GM19351 (cell line): ENCODE results near the gene ZNF581.

Experiments used
- ATAC-seq: cut with Tn5 transposase; IDR thresholded peaks from one replicate; pipeline ENCODE4 v1.9.1; 2021; ENCODE audit warnings: mild to moderate bottlenecking, moderate library complexity; ENCODE audit not compliant: unreplicated experiment

ZNF581 gene

DNA sequence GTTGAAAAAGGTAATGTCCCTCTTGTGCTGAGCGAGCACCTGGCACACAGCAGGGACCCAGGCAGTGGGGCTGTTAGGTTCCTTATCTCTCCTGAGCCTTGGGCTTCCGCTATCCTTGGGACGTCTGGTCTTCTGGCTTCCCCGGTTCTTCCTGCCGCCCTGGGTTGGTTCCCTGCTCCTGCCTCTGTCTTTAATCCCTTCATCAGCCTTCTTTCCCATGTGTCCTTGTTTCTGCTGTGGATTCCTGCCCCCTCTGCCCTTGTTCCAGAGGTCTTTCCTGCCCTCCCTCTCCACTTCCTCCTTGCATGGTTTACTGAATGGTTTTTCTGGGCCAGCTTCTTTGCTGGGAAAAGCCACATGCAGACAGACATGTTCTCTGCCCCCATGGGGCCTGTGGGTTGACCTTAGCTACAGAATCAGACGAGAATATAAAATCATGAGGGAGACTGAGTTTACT lies 34.2 kb downstream of the ZNF581 start:
- ATAC-seq: no peak

DNA sequence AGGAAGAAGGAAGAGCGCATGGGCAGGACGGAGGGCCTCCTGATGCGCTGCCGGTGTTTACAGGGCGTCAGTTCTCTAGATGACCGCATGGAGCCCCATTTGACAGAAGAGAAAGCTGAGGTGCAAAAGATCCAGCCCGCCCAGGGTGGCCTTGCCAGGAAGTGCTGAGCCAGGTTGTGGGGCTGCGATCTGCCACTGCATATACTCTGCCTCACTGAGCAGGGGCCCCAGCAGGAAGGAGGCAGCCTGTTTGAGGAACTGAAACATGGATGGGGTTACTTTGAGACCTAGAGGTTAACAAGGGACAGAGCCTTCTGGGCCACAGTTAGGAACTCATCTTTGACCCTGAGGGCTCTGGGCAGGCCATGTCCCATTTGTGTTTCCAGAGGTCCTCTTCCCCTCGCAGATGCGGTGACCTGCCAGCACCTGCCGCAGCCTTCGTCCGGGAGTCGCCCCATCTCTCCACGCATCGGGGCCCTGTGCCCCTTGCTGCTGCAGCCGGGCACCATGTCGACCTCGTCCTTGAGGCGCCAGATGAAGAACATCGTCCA lies 34.7 kb downstream of the ZNF581 start:
- ATAC-seq: peak; percentile 77

DNA sequence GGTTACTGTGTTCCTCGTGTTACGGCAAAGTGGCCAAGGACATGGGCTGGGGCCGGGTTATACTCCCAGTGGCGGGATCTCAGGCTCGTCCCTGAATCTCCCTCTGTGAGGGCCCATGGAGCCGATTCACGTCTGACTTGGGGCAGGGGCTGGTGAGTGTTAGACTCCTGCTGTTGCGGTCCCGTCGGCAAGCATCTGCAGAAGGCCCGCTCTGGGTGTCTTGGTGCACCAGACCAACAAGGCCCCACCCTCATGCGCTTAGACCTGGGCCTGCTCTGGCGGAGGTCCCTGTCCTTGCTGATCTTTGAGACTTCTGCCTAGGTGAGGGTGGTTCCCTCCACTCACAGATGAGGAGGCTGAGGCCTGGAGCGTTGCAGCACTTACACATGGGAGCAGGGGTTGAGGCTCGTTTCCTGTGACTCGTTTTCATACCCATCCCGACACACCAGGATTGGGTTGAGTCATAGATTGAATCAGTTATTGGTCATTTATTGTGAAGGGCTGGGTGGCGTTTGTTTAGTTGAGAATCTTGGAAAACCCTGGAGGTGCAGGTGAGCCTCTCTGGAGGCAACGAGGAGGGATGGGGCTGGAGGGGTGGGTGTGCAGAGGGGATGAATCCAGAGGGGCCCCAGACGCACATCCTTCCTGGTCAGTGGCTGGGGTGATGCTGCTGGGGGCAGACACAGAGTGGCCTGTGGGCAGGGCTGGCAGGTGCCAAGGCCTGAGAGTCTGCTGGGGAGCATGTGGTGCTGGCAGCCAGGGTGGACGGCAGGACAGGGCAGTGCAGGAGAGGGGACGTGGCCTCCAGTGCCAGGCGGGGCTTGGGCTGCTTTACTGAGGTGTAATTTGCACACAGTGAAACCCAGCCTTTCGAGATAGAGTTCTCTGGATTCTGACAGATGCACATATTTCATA lies 36.2 kb downstream of the ZNF581 start:
- ATAC-seq: no peak

DNA sequence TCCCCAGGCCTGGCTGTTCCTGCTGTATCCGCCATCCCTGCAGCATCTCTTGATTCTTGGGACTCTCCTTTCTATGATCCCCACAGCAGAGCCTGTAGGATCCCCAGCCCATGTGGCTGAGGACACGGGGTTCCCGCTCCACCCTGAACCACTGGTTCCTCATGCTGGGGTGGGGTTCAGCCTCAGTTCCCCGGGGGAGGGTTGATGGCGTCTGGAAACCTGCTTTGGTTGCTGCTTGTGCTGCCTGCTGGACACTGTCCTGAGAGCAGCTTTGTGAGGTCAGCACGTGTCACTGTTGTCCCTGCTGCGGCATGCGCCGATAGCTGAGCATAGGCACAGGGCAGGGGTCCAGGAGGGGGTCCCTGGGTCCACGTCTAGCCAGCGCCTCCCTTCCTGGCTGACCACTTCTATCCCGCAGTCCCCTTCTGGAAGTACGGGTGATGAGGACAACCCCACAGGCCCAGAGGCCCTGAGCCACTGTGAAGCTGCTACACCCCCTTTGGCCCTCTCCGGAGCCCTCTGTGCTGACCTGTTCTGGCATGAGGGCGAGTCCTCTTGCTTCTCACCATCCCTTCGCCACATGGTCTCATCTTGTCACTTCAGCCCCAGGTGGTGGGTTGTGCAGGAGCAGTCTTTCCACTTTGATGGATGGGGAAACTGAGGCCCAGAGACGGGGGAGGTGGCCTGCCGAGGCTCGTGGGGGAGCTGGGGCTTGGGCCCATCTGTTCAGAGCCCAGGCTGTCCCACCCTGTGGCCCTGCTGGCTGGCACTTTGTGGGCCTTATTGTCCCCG lies 37.1 kb downstream of the ZNF581 start:
- ATAC-seq: no peak

DNA sequence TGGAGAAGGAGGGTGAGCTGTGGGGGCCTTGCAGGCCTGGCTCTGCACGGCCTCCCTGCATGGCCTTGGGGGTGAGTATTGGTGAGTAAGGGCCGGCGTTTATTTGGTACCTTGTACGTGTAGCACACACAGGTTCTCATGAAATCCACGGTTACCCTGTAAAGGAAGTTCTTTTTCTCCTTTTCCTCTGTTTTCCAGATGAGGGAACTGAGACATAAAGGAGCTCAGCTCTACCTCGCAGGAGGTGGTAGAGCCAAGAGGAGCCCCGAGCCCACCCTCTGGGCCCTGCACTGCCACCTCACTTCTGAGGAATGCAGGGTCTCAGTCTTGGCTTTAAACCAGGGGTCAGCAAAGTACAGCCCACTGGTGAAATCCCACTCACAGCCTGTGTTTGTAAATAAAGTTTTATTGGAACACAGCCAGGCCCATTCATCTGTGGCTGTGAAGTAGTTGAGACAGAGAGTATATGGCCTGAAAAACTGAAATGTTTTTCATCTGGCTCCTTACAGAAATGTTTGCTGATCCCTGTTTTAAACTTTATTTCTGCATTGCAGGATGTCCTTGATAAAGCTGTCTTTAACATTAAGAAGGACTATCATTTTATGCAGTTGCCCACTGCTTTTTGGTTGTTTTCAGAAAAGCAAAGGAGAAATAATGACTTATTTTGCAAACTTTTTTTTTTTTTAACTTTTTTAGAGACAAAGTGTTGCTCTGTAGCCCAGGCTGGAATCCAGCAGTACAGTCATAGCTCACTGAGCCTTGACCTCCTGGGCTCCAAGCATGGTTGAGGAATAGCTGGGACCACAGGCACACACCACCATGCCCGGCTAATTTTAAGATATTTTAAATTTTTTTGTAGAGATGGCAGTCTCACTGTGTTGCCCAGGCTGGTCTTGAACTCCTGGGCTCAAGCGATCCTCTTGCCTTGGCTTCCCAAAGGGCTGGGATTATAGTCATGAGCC lies 38.0 kb downstream of the ZNF581 start:
- ATAC-seq: no peak

DNA sequence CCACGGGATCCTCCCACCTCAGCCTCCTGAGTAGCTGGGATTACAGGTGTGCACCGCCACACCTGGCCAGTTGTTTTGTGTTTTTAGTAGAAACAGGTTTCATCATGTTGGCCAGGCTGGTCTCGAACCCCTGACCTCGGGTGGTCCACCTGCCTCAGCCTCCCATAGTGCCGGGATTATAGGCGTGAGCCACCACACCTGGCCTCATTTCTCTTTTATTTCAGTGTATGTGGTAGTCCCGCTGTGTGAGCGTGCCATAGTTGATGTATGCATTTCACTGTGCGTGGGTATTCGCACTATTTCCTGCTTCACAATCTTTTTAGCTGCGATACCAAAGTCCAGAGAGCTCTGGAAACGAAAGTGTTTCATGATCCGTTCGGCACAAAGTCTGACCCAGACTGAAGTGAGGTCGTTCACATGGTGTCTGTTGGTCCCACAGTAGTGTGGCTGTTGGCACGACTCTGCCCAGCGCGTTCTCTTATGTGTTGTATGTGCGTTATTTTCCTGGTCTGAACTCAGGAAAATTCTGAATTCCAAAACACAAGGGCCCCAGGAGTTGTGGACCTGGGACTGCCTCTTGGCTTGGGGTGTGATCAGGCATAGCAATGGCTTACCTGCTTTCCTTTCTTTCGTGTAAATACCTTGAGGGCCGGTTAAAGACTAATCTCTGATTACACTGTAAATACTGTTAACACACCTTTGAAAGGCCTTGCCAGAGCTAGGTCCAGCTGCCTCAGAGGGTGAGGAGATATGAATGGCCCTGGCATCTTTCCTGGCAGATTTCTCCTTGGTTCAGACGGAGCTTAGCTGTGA lies 40.2 kb downstream of the ZNF581 start:
- ATAC-seq: no peak

DNA sequence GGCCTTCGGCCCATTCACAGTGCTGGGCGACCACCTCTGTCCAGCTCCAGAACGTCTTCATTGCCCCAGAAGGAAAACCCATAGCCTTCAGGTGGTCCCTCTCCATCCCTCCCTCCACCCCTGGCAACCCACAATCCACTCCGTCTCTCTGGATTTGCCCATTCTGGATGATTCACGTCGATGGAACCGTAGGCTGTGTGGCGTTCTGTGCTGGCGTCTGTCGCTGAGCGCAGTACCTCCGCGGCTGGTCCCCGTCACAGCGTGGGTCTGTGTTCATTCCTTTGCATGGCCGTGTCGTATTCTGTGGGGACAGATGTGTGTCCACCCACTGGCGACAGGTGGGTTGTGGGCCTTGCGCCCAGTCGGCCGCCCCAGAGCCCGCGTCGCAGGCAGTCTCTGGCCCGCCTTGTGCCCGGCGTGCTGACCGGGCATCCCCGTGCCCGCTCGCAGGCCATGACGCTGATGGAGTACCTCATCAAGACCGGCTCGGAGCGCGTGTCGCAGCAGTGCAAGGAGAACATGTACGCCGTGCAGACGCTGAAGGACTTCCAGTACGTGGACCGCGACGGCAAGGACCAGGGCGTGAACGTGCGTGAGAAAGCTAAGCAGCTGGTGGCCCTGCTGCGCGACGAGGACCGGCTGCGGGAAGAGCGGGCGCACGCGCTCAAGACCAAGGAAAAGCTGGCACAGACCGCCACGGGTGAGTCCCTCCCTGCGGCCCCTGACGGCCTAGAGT lies 41.7 kb downstream of the ZNF581 start:
- no peak for ATAC-seq

DNA sequence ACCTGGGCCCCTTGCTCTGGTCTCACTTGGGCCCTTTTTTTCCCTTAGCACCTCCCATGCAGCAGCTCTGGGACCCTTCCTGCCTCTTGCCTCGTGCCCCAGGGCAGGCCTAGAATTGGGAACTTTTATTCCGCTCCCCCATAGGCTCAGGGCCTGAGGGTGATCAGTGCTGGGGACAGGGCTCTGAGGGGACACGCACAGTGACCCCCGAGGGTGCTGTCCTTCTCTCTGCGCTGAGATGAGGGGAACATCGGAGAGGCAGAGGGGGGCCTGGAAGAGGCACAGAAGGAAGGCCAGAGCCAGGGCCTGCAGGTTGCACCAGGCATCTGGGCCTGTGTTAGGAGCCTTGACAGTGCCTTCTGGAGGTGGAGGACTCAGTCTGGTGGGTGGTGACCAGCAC lies 42.3 kb downstream of the ZNF581 start:
- ATAC-seq: no peak

DNA sequence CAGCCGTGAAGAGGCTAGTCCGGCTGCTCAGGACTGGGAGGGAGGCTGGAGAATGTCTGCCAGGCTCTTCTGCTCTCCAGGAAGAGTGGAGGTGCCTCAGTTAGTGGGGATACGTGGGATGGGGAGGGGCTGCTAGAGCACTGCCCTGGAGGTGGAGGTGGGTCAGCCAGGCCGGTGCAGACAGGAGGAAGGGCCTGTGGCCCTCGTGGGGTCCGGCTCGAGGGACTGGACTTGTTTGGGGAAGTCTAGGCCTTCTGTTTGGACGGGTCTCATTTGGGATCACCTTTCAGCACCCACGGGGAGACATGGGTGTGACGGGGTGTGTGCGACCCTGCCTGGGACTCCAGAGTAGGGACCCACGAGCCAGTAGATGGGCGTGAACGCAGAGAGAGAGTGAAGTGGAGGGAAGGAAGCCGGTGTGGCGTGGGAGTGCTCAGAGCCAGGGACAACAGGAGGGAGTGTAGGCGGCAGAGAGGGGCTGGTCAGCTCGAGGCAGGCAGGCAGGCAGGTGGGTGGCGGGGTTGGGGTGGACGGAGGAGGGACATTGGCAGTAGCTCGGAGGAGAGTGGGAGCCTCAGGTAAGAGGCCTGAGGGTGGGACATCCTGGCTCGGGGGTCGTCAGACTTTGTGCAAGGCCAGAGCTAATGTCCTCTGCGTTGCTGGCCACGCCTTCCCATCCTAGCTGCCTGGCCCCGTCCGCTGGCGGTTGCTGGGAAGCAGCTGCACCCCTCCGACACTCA lies 43.0 kb downstream of the ZNF581 start:
- no peak for ATAC-seq

DNA sequence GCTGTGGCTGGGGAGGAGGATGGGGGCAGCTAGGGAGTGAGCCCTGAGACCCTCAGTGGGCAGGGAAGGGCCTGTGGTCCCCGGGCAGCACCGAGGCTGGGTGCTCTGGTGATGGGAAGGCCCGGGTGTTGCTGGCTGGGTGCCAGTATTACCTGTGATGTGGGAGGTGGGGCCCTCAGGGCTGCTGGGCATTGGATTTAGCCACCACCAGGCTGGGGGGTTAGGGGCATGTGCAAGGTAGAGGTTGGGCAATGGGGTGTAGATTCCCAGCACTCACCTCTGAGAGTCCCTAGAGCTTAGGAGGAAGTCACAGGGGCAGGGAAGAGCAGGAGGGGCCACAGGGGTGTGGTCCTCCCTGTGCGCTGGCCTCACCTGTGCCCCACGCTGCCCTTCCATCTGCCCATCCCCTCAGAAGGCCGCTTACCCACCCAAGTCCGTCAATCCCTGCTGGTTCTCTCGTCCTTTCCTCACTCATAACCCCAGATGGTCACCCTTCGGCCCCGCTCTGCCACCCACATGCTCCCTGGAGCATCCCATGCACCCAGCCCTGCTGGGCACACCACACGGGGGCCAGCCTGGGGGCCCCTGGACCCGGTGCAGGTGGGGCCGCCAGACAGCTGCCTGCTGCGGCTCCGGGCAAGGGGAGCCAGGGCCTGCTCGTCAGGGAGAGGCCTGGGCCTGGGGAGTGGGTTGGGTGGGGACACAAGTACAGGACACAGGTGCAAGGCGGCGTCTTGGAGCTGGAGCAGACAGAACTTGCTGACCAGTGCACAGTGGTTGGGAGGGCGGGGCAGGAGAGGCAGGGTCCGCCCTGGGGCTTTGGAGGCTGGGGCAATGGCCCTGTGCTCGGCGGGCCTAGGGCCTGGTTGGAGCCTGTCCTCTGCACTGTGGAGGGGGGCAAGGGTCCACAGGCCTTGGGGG lies 44.1 kb downstream of the ZNF581 start:
- ATAC-seq: no peak

DNA sequence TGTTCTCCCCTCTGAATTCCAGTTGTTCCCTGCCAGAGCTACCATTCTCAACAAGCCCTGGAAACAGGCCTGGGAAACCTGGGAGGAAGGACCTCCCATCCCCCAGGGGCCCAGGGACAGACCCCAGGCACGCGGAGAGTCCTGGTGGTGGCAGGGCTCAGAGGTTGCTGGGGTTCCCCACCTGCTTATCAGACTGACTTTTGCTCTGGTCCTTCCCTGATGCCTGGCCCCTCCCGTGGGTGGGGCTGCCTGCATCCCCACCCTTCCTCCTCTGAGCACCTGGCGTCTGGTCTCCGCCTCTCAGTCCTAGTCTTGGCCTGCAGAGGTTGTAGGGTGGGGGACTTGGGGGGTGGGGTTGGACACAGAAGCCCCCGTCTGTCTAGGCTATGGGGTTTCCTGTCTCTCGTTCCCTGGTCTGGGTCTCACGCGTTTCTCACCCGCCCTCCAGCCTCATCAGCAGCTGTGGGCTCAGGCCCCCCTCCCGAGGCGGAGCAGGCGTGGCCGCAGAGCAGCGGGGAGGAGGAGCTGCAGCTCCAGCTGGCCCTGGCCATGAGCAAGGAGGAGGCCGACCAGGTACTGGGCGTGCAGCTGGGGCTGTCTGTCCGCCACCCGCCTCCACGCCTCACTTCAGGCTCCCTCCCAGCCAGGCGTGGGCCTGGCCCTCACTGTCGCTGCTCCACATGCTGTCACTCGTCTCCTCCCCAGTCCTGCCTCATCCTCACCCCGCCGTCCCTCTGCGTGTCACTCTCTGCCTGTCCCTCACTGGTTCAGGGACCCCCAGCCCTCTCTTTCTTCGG lies 45.2 kb downstream of the ZNF581 start:
- no peak for ATAC-seq

DNA sequence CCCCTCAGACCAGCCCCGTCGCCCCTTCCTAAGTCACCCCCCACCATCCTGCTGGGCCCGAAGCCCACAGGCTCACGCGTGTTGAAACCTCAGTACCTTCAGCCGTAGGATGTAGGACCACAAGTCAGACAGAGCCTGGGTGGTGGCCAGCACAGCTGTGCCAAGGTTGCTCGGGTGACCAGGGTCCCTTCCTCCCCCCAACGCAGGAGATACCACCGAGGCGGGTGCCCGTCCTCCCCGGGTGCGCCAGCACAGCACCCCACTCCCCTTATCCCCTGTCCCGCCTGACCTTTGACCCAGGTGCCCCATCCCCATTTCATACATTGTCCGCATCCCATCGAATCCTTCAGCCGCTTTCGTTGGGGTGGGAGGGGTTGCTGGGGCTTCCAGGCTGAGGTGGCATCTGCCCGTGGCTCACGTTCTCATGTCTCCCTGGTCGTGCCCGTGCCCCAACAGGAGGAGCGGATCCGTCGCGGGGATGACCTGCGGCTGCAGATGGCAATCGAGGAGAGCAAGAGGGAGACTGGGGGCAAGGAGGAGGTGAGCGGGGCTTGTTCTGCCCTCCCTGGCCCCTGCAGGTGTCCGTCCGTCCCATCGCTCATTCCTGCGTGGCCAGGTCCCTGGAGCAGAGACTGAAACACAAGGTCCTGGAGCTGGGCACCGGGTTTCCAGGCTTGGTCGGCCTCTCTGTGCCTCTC lies 46.1 kb downstream of the ZNF581 start:
- no peak for ATAC-seq

DNA sequence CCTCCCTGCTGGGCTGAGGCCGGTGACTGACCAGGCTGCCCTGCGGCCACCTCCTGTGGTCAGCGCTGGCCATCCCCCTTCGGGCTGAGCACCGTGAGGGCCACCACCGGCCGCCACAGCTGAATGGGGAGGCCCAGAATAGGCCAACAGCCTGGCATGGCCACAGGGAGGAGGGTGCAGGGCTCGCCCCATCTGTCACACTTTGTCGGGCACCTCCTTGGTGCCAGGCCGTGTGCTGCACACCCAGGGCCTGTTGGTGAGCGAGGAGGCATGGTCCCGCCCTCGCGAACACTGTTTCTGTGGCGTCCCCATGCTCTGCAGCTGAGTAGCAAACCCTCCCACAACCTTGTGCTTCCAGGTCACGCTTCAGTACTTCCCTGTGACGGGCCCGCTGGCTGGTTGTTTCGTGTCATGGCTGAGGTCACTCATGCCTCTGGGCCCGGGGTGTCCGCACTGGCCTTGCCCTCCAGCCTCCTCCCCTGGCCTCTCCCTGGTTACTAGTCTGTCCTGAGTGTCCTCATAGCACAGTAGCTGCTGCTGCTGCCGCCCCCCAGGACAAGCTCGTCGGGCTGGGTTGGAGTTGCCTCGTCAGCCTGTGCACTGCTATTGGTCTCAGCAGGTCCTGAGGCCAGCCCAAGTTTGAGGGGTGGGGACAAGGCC lies 46.8 kb downstream of the ZNF581 start:
- ATAC-seq: no peak

DNA sequence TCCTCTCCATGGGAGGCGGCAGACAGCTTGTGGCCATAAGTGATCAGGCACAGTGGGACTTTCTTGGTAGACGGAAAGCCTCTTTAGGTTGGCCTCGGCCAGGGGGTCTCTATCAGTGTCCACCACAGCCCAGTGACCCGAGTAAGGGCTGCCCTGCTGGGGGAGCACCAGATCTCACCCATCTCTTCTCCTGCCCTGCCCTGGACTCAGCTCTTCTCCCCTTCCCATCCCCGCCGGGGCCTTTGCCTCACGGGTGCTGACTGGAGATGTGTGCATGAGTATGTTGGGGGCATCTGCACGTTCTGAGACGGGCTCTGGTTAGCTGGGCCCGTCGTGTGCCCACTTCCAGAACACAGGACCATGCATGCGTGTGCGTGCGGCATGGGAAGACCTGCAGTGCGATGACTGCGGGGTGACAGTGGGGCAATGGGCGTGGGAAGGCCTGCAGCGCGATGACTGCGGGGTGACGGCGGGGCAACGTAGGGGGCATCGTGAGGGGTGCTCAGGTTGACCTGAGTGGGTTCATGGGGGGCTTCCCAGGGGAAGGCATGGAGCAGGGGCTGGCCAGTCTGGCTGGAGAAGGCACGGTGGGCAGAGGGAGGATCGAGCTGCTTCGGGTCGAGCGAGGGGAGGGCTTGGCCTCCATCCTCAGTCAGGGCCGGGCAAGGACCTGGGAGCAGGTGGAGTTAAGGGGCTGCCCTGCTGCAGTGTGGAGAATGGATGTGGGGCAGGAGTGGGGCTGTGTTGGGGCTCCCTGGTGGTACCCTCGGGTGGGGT lies 47.5 kb downstream of the ZNF581 start:
- no peak for ATAC-seq
